HG02840 (cell line): ENCODE results near the gene EVX2.

Source experiments
- ATAC-seq: cut with Tn5 transposase; IDR thresholded peaks from one replicate; pipeline ENCODE4 v1.9.1; 2021; ENCODE audit warnings: mild to moderate bottlenecking, moderate library complexity, moderate number of reproducible peaks; ENCODE audit not compliant: unreplicated experiment, low FRiP score

The EVX2 gene

DNA sequence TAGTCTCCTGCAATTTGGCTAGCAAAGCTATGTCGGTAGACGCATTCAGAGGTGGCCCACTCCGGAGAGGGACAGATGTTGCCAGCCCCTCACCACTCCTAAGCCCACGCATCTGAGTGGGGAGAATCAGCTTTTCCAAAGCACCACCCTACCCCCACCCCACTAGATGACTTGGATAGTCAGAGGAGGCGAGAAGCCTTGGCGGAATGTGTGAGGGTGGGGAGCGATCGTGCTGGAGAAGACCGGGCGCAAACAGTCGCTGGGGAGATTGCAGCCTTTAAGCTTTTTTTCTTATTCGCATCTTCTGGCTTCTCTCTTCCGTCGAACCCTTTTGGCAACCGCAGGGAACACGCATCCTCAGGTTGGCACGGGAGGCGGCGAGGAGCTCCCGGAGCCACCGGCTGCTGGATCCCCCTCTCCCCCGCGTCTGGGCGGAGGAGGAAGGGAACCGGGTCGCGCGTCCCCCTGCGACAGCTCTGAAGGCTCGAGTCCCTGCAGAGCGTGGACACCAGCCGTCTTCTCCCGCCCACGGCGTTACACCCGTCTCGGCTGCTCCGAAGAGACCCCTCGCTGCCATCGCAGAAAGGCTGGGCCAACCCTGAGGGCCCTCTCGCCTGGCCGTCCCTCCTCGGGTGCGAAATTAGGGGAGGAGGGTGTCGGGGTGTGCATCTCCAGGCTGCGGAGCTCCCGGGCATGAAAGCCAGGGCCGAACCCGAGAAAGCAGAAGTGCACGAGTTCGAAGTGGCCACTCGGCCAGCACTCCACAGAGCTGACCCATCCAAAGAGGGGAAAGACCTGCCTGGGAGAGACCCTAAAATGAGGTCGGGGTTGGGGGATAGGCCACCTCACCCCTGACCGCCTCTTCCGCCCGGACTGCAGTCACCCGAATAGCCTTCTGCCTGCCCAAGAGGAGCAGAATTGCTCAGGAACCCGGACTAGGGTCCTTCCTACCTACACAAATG lies 12.2 kb downstream of the EVX2 start:
- ATAC-seq: no peak

DNA sequence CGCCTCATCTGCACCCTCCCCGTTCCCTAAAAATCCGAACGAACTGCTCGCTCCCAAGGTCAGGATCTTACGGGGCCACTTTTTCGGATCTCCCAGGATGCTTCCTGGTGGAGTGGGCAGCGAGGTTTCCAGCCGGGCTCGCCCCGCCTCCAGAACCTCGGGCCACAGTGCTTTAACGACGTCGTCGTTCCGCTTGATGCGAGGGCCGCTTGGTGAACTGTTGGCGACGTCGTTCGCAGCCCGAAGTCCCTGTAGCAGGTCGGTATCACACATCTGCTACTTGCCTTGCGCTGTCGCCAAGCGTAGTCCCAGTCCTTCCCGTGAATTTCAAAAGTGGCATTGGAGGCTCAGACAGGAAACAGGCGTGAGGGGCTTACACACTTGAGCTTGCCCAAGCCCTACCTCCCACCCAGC lies 15.3 kb downstream of the EVX2 start:
- no peak for ATAC-seq

DNA sequence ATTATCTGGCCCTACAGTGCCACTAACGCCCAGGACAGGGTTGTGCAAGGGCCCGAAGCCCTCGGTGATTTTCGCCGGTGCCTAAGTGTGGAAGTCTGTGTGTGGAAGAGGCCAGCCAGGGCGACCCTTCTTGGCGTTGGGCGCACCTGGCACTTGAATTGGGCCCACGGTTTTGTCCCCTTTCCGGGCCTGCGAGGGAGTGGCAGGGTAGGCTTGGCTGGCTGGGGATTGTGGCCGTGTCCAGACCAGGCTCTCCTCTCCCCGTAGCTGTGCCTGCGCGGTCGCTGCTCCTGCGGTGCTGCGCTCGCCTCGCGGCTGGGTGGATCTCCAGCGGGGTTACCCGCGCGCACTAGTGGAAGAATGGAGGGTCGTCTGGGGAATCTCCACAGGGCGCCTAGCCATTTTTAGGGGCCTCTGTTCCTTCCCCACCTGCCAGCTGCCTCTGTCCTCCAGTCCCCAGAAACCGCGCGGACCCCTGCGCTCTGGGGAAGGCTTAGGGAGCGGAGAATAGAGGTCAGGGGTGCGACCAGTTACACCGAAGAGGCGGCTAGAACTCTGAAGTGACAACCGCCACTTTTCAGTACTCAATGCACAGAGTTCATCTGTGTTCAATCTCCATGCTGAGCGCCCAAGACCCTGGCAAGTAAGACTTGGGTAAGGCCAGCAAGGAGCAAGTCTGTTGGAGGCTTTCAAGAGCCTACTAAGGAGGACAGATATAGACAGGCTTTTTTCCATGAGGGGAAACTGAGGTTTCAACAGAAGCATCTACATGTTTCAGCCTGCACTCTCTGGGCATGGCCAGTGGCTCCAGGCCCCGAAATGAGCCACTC lies 16.0 kb downstream of the EVX2 start:
- no peak for ATAC-seq

DNA sequence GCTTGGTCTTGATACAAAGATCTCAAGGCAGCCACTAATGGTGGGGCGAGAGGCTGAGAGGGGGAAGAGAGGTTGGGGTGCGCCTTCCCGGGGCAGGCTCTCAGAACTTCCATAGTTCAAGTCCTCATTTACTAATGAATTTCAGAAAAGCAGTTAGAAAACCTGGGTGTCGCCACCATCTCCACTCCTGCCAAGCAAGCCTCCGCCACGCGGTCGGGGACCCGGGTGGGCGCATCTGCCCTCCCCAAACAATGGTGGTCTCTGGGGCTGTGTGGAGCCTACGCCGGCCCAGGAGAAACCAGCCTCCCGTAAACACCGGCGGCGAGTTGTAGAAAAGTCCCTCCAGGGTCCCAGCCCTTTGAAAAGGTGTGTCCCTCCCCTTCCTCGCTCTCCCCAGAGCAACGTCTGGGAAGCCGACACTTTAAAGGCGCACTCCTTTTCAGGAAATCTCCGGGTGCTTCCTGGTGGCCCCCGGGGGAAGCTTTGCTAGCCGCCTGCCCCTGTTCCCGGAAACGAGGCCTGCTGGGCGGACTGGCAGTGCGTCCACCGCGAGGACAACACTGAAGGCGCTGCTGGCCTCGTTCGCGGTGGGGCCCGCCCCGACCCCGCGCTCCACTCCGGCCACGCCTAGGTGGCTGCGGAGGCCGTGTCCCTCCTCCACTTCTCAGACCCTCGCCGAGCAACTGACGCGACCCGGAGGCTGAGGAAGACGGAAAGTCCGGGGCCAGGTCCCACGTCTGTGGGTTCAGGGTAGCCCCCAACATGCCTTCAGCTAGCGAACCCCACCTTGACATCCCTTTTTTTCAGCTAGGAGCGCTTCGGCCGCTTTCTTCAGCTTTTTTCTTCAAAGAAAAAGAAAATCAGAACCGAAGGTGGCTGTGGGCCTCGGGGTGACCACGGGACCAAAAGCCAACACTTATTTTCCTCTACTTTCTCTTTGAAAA lies 16.8 kb downstream of the EVX2 start:
- ATAC-seq: no peak

DNA sequence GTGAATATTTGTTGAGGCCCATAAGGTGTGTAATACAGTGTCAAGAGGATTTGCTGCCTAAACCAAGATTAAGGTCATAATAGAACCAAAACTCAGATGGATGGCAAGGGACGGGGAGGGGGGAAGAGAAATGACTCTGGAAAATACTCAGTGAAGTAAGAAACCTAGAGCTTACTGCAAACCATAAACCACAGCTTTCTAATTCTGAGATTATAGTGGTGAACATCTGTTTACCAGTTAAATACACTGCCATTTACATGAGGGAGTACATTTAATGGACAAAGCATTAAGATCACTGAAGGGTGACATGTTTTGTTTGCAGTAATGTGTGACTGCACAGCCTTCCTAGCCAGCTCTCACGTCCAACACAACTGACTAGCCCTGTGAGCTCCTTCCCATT lies 19.8 kb downstream of the EVX2 start:
- ATAC-seq: no peak

DNA sequence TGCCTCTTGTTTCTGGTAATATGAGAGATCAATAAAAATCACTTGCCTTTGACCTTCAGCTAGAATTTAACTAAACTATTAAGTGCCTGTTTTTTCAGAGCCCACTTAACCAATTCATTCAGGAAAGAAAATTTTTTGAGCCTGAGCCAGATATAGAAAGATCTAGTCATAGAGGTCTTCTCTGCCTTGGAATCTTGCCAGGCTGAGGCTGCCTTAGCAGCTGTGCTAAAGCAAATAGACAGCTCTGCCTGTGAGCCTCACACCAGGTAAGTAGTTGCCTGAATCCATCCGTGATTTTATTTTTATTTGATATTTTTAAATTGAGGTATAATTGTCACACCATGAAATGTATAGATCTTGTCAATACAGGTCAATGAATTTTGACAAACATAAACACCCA lies 27.4 kb downstream of the EVX2 start:
- no peak for ATAC-seq

DNA sequence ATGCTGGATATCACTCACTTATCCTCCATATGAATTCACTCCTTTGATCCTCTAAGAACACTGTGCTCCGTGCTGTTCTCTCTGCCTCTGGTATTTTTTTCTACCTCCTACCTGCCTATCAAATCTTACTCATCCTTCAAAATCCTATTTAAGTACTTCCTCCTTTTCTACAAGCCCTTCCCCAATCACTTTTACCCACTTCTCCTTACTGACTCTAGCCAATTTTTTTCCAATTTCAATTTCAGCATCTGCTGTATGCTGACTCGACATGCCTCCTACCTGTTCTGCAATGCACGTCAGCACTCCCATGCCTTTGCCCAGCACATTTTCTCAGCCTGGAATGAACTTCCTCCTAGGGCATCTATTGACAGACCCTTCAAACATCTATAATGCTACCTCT lies 44.4 kb downstream of the EVX2 start:
- ATAC-seq: no peak

DNA sequence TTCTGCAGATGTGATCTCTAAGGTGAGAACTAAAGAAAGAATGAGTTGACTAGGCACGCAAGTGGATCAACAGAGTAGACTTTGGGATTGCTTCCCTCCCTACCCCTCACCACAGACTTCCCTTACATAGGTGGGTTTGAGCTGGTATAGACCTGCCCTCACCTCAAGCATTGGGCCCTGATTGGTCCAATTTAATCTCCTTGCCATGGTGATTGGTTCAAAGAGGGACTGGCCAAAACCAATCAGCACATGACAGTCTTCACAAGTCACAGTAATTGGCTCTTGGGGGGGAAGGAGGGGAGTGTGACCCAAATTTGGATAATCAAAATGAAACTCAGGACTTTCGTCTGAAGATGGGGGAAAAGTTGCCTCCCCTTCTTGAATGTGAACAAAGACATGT lies 45.1 kb downstream of the EVX2 start:
- ATAC-seq: no peak

DNA sequence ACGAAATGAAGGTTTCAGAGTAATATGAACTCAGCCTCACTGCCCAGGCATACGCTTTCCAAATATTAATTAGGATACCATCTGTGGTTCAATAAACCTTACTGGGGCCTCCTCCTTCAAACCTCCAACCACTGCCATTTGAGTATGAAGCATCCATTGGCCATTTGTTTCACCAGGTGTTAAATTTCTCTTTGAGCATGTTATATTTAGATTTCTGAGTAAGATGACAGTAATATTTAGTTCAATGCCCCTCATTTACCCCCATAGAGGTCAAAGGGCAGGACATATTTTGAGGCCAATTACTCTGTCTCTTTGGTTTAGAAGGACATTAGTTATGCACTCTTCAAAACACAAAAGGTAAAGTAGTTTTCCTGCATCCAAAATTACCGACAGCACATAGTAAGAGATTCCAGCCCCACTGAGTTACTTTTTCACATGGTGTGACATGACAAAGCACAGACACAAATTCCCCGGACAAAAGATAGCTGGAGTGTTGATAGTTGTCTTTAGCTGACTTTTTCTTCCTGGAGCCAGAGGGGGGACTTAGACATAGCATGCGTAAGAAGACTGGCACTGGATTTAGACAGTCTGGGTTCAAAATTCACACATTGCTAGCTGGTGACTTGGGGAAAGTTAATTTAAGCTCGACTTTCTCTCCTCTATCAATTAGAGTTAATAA lies 48.6 kb downstream of the EVX2 start:
- no peak for ATAC-seq

DNA sequence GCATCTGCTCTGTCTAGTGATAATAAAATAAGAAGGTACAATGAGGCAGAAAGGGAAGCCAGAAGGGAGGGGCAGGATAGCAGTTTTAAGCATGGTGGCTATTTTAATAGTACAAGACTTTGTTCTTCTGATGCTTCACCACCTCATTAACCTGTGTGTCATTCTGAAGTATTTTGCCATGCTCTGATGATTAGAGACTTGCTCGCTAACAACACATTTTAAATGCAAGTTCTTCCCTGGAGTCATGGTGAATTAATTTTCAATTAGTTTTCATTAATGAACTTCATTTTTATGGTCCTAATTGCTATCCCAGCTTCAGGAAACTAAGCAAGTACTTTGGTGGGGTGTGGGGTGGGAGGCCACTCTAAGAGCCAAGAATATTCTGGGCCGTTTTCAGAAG lies 56.0 kb downstream of the EVX2 start:
- ATAC-seq: no peak
